CD8-positive, alpha-beta memory T cell (primary cell): ENCODE results near the gene PARP9. TPM values are rescaled to one million over a fixed set of nuclear protein-coding genes. Genes with fewer than 3 reads are reported as not detected.
A peak's percentile ranks its signal among the peaks of the same experiment; 100 is the strongest.
"Not testable (repeated sequence)": the region's sequence is repeated elsewhere in the genome, so short reads cannot be mapped to it uniquely, and the experiment has no call there.

Source experiments
- CTCF ChIA-PET: fragments of 350-600 bp; sonication (Branson Sonifier 250); formaldehyde crosslinking; loops from one replicate; lab custom pipeline; 2021; ENCODE audit warnings: antibody characterized with exemption; lab: Charles Lee
- POLR2A ChIA-PET: fragments of 350-600 bp; sonication (Branson Sonifier 250); formaldehyde crosslinking; loops from one replicate; lab custom pipeline; 2021; ENCODE audit warnings: antibody characterized with exemption; lab: Charles Lee
- DNase-seq, 5 donors: peaks; one replicate each; pipeline versions ENCODE4 v3.0.0 to v3.0.0-alpha.2; 2020 to 2022; ENCODE audit warnings: mixed read lengths in 1 of 5
- H3K27ac ChIP-seq: one replicate; pipeline ENCODE4 v1.7.0; 2013; ENCODE audit warnings: low read depth, mild to moderate bottlenecking, low read length, moderate library complexity
- H3K27me3 ChIP-seq: 2 replicates; pipeline ENCODE4 v1.7.0; 2013; ENCODE audit warnings: low read length, mild to moderate bottlenecking; ENCODE audit not compliant: insufficient read depth, poor library complexity, severe bottlenecking
- H3K36me3 ChIP-seq: 2 replicates; pipeline ENCODE4 v1.7.0; 2013; ENCODE audit warnings: mild to moderate bottlenecking, low read length, moderate library complexity; ENCODE audit not compliant: insufficient read depth
- H3K4me1 ChIP-seq: 2 replicates; pipeline ENCODE4 v1.7.0; 2013; ENCODE audit warnings: mild to moderate bottlenecking, low read length, moderate library complexity; ENCODE audit not compliant: insufficient read depth
- H3K4me3 ChIP-seq: 2 replicates; pipeline ENCODE4 v1.7.0; 2013; ENCODE audit warnings: mild to moderate bottlenecking, low read length
- H3K9me3 ChIP-seq: 2 replicates; pipeline ENCODE4 v1.7.0; 2013; ENCODE audit warnings: mild to moderate bottlenecking, low read length
- H3K27ac Mint-ChIP-seq, 8 donors: one replicate each; pipeline ENCODE4 v1.8.0; 2020 to 2021; ENCODE audit warnings: mixed read lengths in 8 of 8, mild to moderate bottlenecking in 6 of 8, inconsistent platforms in 3 of 8, moderate library complexity in 3 of 8
- H3K27me3 Mint-ChIP-seq, 2 donors: one replicate each; pipeline ENCODE4 v1.8.0; 2020 to 2021; ENCODE audit warnings: mixed read lengths in 2 of 2, mild to moderate bottlenecking in 1 of 2, moderate library complexity in 1 of 2
- H3K36me3 Mint-ChIP-seq, 3 donors: one replicate each; pipeline ENCODE4 v1.8.0; 2020 to 2021; ENCODE audit warnings: mixed read lengths in 3 of 3, inconsistent platforms in 1 of 3, mild to moderate bottlenecking in 1 of 3
- H3K4me1 Mint-ChIP-seq, 3 donors: one replicate each; pipeline ENCODE4 v1.8.0; 2020 to 2021; ENCODE audit warnings: mixed read lengths in 3 of 3, inconsistent platforms in 1 of 3, mild to moderate bottlenecking in 1 of 3
- H3K4me3 Mint-ChIP-seq, 7 donors: one replicate each; pipeline ENCODE4 v1.8.0; 2020 to 2021; ENCODE audit warnings: mixed read lengths in 7 of 7, mild to moderate bottlenecking in 6 of 7, moderate library complexity in 4 of 7, inconsistent platforms in 2 of 7
- H3K9me3 Mint-ChIP-seq, 5 donors: one replicate each; pipeline ENCODE4 v1.8.0; 2020 to 2022; ENCODE audit warnings: mixed read lengths in 5 of 5, mild to moderate bottlenecking in 3 of 5, moderate library complexity in 2 of 5, inconsistent platforms in 1 of 5
- polyA plus RNA-seq: library from polyadenylated mRNA; unstranded; fragments of 300-500 nt; fragmentation: Illumina TruSeq; gene quantifications from one replicate; pipeline ENCODE4 v1.2.3, GENCODE V29; 2021
- total RNA-seq, 2 experiments: library from RNA; stranded (reverse); gene quantifications; one replicate each; pipeline ENCODE4 v1.2.3, GENCODE V29; 2021

Gene PARP9
- total and polyA plus RNA-seq, 3 experiments from 2014 or later: 13.2 to 32.5 (median 13.4) TPM

- Histone ChIP-seq H3K36me3 (no peaks in the 10 kb centered on the region), H3K27ac (no peak overlapping the region), H3K9me3 (no peaks in the 10 kb centered on the region), H3K27me3 (no peaks in the 10 kb centered on the region), H3K4me3 (no peak overlapping the region), H3K4me1 (peaks cover 41% of the 10 kb centered on the region)
- DNase-seq: no peak
- no peaks in the 10 kb centered on the region for H3K9me3 Mint-ChIP-seq
- no peak overlapping the region for H3K4me3 Mint-ChIP-seq
- ChIA-PET POLR2A (no interaction called here), CTCF (interaction anchor here (1.3 kb wide), 1 partner anchor 10 kb away, joined by 3 read pairs; no protein-coding TSS in a partner anchor)
- no peaks in the 10 kb centered on the region for H3K27me3 Mint-ChIP-seq
- peaks cover 12 to 19% (median 18%) of the 10 kb centered on the region in 3 donors for H3K36me3 Mint-ChIP-seq
- peaks cover 74 to 92% (median 88%) of the 10 kb centered on the region in 3 donors for H3K4me1 Mint-ChIP-seq
- peak overlapping the region in 4 of 8 donors; percentile 31 to 68 (median 59) for H3K27ac Mint-ChIP-seq
These were observed 55.8 kb downstream of the PARP9 start for GRCh38 chr3:122508135-122508914.

DNA sequence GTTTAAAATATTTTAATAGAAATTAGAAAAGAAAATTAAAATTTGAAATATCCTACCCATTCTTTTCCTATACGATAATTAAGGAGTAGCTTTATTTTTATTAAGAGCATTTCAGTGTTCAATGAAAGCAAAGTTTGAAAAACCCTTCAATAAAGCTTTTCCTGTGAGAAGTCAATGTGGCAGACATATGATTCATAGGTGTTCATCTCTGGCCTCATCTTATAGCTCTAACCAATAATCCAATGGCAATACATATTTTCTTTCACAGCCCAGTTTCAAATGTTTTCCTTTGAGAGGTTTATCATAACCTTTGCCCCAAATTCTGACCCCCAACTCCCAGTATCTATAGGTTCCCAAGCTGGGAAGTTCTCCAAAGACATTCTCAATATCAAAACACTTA is 57.6 kb downstream of the PARP9 start:
- Mint-ChIP-seq H3K4me1 (peaks cover 71 to 93% (median 86%) of the 10 kb centered on the region in 3 donors), H3K27me3 (no peaks in the 10 kb centered on the region), H3K9me3 (no peaks in the 10 kb centered on the region), H3K36me3 (peaks cover 12 to 19% (median 18%) of the 10 kb centered on the region in 3 donors), H3K27ac (no peak overlapping the region), H3K4me3 (no peak overlapping the region)
- no peak overlapping the region for H3K27ac ChIP-seq
- H3K27me3 ChIP-seq: no peaks in the 10 kb centered on the region
- H3K4me1 ChIP-seq: peaks cover 29% of the 10 kb centered on the region
- H3K9me3 ChIP-seq: no peaks in the 10 kb centered on the region
- H3K4me3 ChIP-seq: no peak overlapping the region
- no peaks in the 10 kb centered on the region for H3K36me3 ChIP-seq
- ChIA-PET CTCF (no interaction called here), POLR2A (no interaction called here)
- no peak for DNase-seq

DNA sequence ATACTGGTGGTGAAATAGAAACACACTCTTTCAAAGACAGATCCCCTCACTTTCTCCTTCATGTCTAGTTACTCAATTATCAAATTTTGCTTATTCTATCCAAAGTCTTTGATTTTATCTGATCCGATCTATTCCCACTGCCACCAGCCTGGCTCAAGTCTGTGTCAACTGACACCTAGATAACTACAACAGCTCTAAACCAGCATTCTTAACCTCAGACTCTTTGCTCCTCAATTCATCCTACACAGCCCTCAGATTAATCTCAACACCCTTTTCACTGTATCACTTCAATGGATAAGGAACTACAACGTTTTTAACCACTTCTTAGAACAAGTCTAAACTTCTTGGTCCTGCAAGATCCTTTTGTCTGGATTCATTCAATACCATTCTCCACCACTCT is 58.4 kb downstream of the PARP9 start:
- Histone ChIP-seq H3K4me3 (no peak overlapping the region), H3K9me3 (no peaks in the 10 kb centered on the region), H3K4me1 (peaks cover 21% of the 10 kb centered on the region), H3K27me3 (no peaks in the 10 kb centered on the region), H3K36me3 (no peaks in the 10 kb centered on the region), H3K27ac (no peak overlapping the region)
- H3K4me3 Mint-ChIP-seq: no peak overlapping the region
- H3K4me1 Mint-ChIP-seq: peaks cover 71 to 93% (median 86%) of the 10 kb centered on the region in 3 donors
- ChIA-PET POLR2A (no interaction called here), CTCF (interaction anchor here (0.6 kb wide), 1 partner anchor 56 kb away, joined by 3 read pairs; no protein-coding TSS in a partner anchor)
- no peak for DNase-seq
- H3K27me3 Mint-ChIP-seq: no peaks in the 10 kb centered on the region
- no peaks in the 10 kb centered on the region for H3K9me3 Mint-ChIP-seq
- peaks cover 12 to 18% (median 18%) of the 10 kb centered on the region in 3 donors for H3K36me3 Mint-ChIP-seq
- H3K27ac Mint-ChIP-seq: peak overlapping the region in 1 of 8 donors; percentile 24

- H3K4me3 Mint-ChIP-seq: no peak overlapping the region
- H3K4me1 Mint-ChIP-seq: peaks cover 65 to 90% (median 85%) of the 10 kb centered on the region in 3 donors
- H3K27me3 ChIP-seq: no peaks in the 10 kb centered on the region
- no peak overlapping the region for H3K27ac ChIP-seq
- peaks cover 17% of the 10 kb centered on the region for H3K4me1 ChIP-seq
- ChIA-PET POLR2A (no interaction called here), CTCF (no interaction called here)
- H3K27me3 Mint-ChIP-seq: no peaks in the 10 kb centered on the region
- no peaks in the 10 kb centered on the region for H3K9me3 ChIP-seq
- H3K9me3 Mint-ChIP-seq: no peaks in the 10 kb centered on the region
- H3K36me3 Mint-ChIP-seq: peaks cover 2 to 14% (median 9%) of the 10 kb centered on the region in 3 donors
- H3K27ac Mint-ChIP-seq: no peak overlapping the region
- DNase-seq: no peak
- H3K4me3 ChIP-seq: no peak overlapping the region
- H3K36me3 ChIP-seq: no peaks in the 10 kb centered on the region
These were observed 61.2 kb downstream of the PARP9 start for GRCh38 chr3:122502941-122503340.

DNA sequence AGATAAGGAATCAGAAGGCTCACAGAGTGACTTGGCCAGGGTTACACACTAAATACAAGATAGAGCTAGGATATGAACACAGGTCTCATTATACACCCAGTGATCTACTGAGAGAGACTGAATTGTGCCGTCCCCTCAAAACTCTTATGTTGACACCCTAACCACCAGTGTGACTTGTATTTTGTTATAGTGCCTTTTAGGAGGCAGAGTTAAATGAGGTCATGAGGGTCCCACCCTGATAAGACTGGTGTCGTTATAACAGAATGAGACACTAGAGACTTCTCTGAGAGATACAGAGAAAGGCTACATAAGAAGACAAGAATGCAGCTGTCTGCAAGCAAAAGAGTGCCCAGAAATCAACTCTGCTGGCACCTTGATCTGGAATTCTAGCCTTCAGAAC is 62.0 kb downstream of the PARP9 start:
- peaks cover 68 to 92% (median 87%) of the 10 kb centered on the region in 3 donors for H3K4me1 Mint-ChIP-seq
- Histone ChIP-seq H3K4me1 (peaks cover 16% of the 10 kb centered on the region), H3K9me3 (no peaks in the 10 kb centered on the region), H3K4me3 (no peak overlapping the region), H3K36me3 (no peaks in the 10 kb centered on the region), H3K27ac (no peak overlapping the region), H3K27me3 (no peaks in the 10 kb centered on the region)
- H3K4me3 Mint-ChIP-seq: no peak overlapping the region
- ChIA-PET POLR2A (no interaction called here), CTCF (no interaction called here)
- H3K9me3 Mint-ChIP-seq: no peaks in the 10 kb centered on the region
- H3K36me3 Mint-ChIP-seq: peaks cover 2 to 16% (median 9%) of the 10 kb centered on the region in 3 donors
- DNase-seq: no peak
- no peaks in the 10 kb centered on the region for H3K27me3 Mint-ChIP-seq
- no peak overlapping the region for H3K27ac Mint-ChIP-seq

GRCh38 chr3:122500964-122501363 is 63.1 kb downstream of the PARP9 start:
- CTCF ChIA-PET, H3K9me3 ChIP-seq, H3K36me3 ChIP-seq, H3K9me3 Mint-ChIP-seq, POLR2A ChIA-PET, H3K27me3 Mint-ChIP-seq, H3K27ac ChIP-seq, DNase-seq, H3K4me3 Mint-ChIP-seq, H3K27me3 ChIP-seq, H3K4me3 ChIP-seq: not testable (repeated sequence)
- H3K4me1 Mint-ChIP-seq: peaks cover 66 to 95% (median 85%) of the 10 kb centered on the region in 3 donors
- peaks cover 19% of the 10 kb centered on the region for H3K4me1 ChIP-seq
- H3K27ac Mint-ChIP-seq: peak overlapping the region in 3 of 8 donors; percentile 1 to 15 (median 3)
- peaks cover 4 to 16% (median 9%) of the 10 kb centered on the region in 3 donors for H3K36me3 Mint-ChIP-seq

DNA sequence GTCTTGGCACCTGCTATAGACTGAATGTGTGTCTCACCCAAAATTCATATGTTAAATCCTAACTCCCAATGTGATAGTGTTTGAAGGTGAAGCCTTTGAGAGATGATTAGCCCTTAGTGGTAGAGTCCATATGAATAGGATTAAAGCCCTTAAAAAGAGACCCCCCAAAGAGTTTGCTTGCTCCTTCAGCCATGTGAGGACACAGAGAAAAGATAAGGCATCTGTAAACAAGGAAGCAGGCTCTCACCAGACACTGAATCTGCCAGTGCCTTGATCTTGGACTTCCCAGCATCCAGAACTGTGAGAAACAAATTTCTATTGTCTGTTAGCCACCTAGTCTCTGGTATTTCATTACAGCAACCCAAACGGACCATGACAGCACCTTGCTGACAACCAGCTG is 65.9 kb downstream of the PARP9 start:
- no peak overlapping the region for H3K4me3 ChIP-seq
- no peaks in the 10 kb centered on the region for H3K9me3 Mint-ChIP-seq
- CTCF ChIA-PET: interaction anchor here (1.3 kb wide), 1 partner anchor 9 kb away, joined by 3 read pairs; no protein-coding TSS in a partner anchor
- H3K27ac Mint-ChIP-seq: peak overlapping the region in 4 of 8 donors; percentile 51 to 88 (median 61)
- no peak for DNase-seq
- peaks cover 14% of the 10 kb centered on the region for H3K36me3 ChIP-seq
- no peaks in the 10 kb centered on the region for H3K27me3 Mint-ChIP-seq
- no peak overlapping the region for H3K27ac ChIP-seq
- H3K36me3 Mint-ChIP-seq: peaks cover 1 to 29% (median 10%) of the 10 kb centered on the region in 3 donors
- POLR2A ChIA-PET: no interaction called here
- H3K4me1 ChIP-seq: peaks cover 13% of the 10 kb centered on the region
- no peaks in the 10 kb centered on the region for H3K9me3 ChIP-seq
- no peaks in the 10 kb centered on the region for H3K27me3 ChIP-seq
- peaks cover 53 to 73% (median 68%) of the 10 kb centered on the region in 3 donors for H3K4me1 Mint-ChIP-seq
- no peak overlapping the region for H3K4me3 Mint-ChIP-seq

GRCh38 chr3:122497425-122497824 is 66.7 kb downstream of the PARP9 start:
- Mint-ChIP-seq H3K9me3 (no peaks in the 10 kb centered on the region), H3K27ac (peak overlapping the region in 3 of 8 donors; percentile 9 to 67 (median 47)), H3K4me3 (peak overlapping the region in 1 of 7 donors; percentile 18), H3K36me3 (peaks cover 4 to 36% (median 14%) of the 10 kb centered on the region in 3 donors), H3K4me1 (peaks cover 52 to 70% (median 63%) of the 10 kb centered on the region in 3 donors), H3K27me3 (no peaks in the 10 kb centered on the region)
- H3K9me3 ChIP-seq: no peaks in the 10 kb centered on the region
- H3K4me1 ChIP-seq: peaks cover 13% of the 10 kb centered on the region
- no peak overlapping the region for H3K27ac ChIP-seq
- H3K36me3 ChIP-seq: peaks cover 14% of the 10 kb centered on the region
- DNase-seq: peak in 2 of 5 donors; percentile 30 to 52
- CTCF ChIA-PET: interaction anchor here (1.2 kb wide), 2 partner anchors 13 to 182 kb away, joined by 3 read pairs; no protein-coding TSS in a partner anchor
- no peak overlapping the region for H3K4me3 ChIP-seq
- H3K27me3 ChIP-seq: no peaks in the 10 kb centered on the region
- POLR2A ChIA-PET: no interaction called here
